NB4 (cell line): ENCODE data around the gene PLCXD1.

Experiments used
- MYC ChIP-seq: IDR thresholded peaks from 2 replicates; pipeline ENCODE4 v1.6.1; 2011; ENCODE audit warnings: low read depth, low read length
- POLR2A ChIP-seq: IDR thresholded peaks from 2 replicates; pipeline ENCODE4 v1.6.1; 2011; ENCODE audit warnings: mild to moderate bottlenecking; ENCODE audit not compliant: insufficient read length; ENCODE audit errors: extremely low read depth
- TF ChIP-seq, protein P1 (sequence below): IDR thresholded peaks from one replicate; pipeline ENCODE4 v1.5.1; 2012; ENCODE audit warnings: low read depth, low read length
- TF ChIP-seq, protein P2 (sequence below): IDR thresholded peaks from 2 replicates; pipeline ENCODE4 v1.6.1; 2011; ENCODE audit warnings: low read depth, low read length

DNA sequence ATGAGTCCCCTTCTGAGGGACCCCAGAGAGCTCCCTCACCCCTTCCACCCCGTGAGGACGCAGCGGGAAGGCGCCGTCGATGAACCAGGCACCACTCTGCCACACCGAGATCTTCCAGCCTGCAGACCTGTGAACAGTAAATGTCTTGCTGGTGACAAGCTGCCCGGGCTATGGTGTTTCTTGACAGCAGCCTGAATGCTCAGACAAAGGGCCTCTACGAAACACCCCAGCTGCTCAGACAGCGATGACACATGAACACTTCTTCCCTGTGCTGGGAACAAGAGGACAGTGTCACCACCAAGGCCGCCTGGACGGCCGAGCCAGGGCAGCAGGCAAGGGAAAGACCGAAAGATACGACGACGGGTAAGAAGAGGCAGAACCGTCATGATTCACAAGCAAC is 68.0 kb downstream of the PLCXD1 start:
- TF ChIP-seq, protein P1, sequence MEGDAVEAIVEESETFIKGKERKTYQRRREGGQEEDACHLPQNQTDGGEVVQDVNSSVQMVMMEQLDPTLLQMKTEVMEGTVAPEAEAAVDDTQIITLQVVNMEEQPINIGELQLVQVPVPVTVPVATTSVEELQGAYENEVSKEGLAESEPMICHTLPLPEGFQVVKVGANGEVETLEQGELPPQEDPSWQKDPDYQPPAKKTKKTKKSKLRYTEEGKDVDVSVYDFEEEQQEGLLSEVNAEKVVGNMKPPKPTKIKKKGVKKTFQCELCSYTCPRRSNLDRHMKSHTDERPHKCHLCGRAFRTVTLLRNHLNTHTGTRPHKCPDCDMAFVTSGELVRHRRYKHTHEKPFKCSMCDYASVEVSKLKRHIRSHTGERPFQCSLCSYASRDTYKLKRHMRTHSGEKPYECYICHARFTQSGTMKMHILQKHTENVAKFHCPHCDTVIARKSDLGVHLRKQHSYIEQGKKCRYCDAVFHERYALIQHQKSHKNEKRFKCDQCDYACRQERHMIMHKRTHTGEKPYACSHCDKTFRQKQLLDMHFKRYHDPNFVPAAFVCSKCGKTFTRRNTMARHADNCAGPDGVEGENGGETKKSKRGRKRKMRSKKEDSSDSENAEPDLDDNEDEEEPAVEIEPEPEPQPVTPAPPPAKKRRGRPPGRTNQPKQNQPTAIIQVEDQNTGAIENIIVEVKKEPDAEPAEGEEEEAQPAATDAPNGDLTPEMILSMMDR: no peak
- TF ChIP-seq POLR2A: no peak
- TF ChIP-seq, protein P2, sequence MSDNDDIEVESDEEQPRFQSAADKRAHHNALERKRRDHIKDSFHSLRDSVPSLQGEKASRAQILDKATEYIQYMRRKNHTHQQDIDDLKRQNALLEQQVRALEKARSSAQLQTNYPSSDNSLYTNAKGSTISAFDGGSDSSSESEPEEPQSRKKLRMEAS: no peak
- no peak for TF ChIP-seq MYC
